Peyer's patch (tissue), 4 donors: ENCODE data around the gene OR5H15.

ENCODE experiments used
- CTCF ChIP-seq, 6 experiments: fragments of 450-650 bp in 4 of 6; fragments of 200-600 bp in 2 of 6; sonication (generic) in 1 of 6; IDR thresholded peaks; one replicate each; pipeline ENCODE4 v1.5.1; 2017 to 2019; ENCODE audit warnings: antibody characterized with exemption in 6 of 6, mild to moderate bottlenecking in 3 of 6, moderate library complexity in 1 of 6
- POLR2A ChIP-seq, 2 donors: fragments of 450-650 bp; IDR thresholded peaks; one replicate each; pipeline ENCODE4 v1.5.1; 2017; ENCODE audit warnings: antibody characterized with exemption in 2 of 2, mild to moderate bottlenecking in 2 of 2, moderate library complexity in 2 of 2

GRCh38 chr3:98188545-98188944 lies 22.0 kb downstream of the OR5H15 start:
- no peak for TF ChIP-seq POLR2A (IDR thresholded peaks at IDR 0.05)
- peak in 2 of 6 experiments; percentile 10 to 26 for TF ChIP-seq CTCF (IDR thresholded peaks at IDR 0.05)
